SH-SY5Y (cell line): ENCODE results near the gene NCDN.

Source experiments
- GATA2 ChIP-seq: IDR thresholded peaks from 2 replicates; pipeline ENCODE4 v1.6.1; 2011; ENCODE audit warnings: mild to moderate bottlenecking, low read depth, low read length
- GATA3 ChIP-seq: IDR thresholded peaks from 2 replicates; pipeline ENCODE4 v1.6.1; 2011; ENCODE audit warnings: low read depth, mild to moderate bottlenecking, low read length, moderate library complexity

DNA sequence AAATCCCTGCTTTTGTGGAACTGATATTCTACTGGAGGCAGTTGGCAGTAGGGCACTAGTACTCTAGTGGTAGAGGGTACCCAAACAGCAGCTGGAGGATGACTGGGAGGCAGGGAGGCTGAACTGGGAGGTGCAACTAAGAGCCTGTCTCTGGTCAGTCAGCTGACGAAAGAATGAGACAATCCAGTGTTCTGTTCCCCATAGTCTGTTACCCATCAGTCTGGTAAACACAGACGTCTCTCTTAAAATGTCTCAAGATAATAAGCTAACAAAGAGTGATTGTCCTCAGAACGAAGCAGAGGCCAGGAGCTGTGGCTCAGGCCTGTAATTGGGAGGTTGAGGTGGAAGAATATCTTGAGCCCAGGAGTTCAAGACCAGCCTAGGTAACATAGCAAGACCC, 45.9 kb downstream of the NCDN start:
- TF ChIP-seq GATA2 (no peak), GATA3 (no peak)
